ENCODE measurements around the gene FGF12. TPM values are rescaled to one million over a fixed set of nuclear protein-coding genes. Genes with fewer than 3 reads are reported as not detected.

The FGF12 gene
- total and polyA plus RNA-seq, 2 donors (not counting 1 experiment from before 2014, with no cell fraction given): 0.17 TPM; not detected in 1

GRCh38 chr3:192758654-192759053, 31.3 kb upstream of the FGF12 start:
- Histone ChIP-seq H3K9me3 (ENCODE audit: control insufficient read depth, insufficient read depth, low read depth, low read length) (no peaks in the 10 kb centered on the region), H3K36me3 (ENCODE audit: control insufficient read depth, insufficient read depth, low read length) (no peaks in the 10 kb centered on the region), H3K4me1 (ENCODE audit: control insufficient read depth, extremely low read depth, insufficient read depth, low read length) (no peaks in the 10 kb centered on the region), H3K27ac (ENCODE audit: insufficient read depth, low read length) (no peak overlapping the region), H3K27me3 (ENCODE audit: control insufficient read depth, insufficient read depth, low read length) (no peaks in the 10 kb centered on the region), H3K4me2 (ENCODE audit: extremely low read depth, insufficient read depth, low read length) (no peak overlapping the region), H2AFZ (ENCODE audit: low read length) (no peak overlapping the region), H3K79me2 (ENCODE audit: control insufficient read depth, insufficient read depth, low read length) (no peaks in the 10 kb centered on the region), H4K20me1 (ENCODE audit: control insufficient read depth, extremely low read depth, insufficient read depth, low read length) (no peaks in the 10 kb centered on the region), H3K9ac (ENCODE audit: insufficient read depth, low read length) (no peak overlapping the region), H3K4me3 (replicated peaks in 1 of 4; ENCODE audit: control extremely low read depth in 1 of 4, insufficient read depth in 1 of 4, low read depth in 3 of 4, low read length in 4 of 4) (no peak overlapping the region)
- TF ChIP-seq CTCF (conservative IDR thresholded peaks at IDR 0.05 in 1 of 2, IDR thresholded peaks at IDR 0.05 in 1 of 2; ENCODE audit: low read depth in 1 of 2, low read length in 2 of 2): no peak
- TF ChIP-seq EZH2 (IDR thresholded peaks at IDR 0.05; ENCODE audit: low read length, missing control alignments): no peak
- DNase-seq (ENCODE audit: low read depth in 2 of 2): no peak

GRCh38 chr3:192751148-192751547, 23.8 kb upstream of the FGF12 start:
- no peaks in the 10 kb centered on the region for H3K9me3 ChIP-seq (ENCODE audit: control insufficient read depth, insufficient read depth, low read depth, low read length)
- H3K9ac ChIP-seq (ENCODE audit: insufficient read depth, low read length): no peak overlapping the region

GRCh38 chr3:192750201-192750600, 22.9 kb upstream of the FGF12 start:
- no peak overlapping the region for H3K9ac ChIP-seq (ENCODE audit: insufficient read depth, low read length)
- no peaks in the 10 kb centered on the region for H3K4me1 ChIP-seq (ENCODE audit: control insufficient read depth, extremely low read depth, insufficient read depth, low read length)
- DNase-seq (ENCODE audit: low read depth in 2 of 2): no peak

More at GRCh38 chr3:192751148-192751547, 23.8 kb upstream of the FGF12 start:
- Histone ChIP-seq H3K79me2 (ENCODE audit: control insufficient read depth, insufficient read depth, low read length) (no peaks in the 10 kb centered on the region), H3K4me3 (replicated peaks in 1 of 4; ENCODE audit: control extremely low read depth in 1 of 4, insufficient read depth in 1 of 4, low read depth in 3 of 4, low read length in 4 of 4) (no peak overlapping the region), H3K4me1 (ENCODE audit: control insufficient read depth, extremely low read depth, insufficient read depth, low read length) (no peaks in the 10 kb centered on the region), H2AFZ (ENCODE audit: low read length) (no peak overlapping the region), H3K27ac (ENCODE audit: insufficient read depth, low read length) (no peak overlapping the region), H3K36me3 (ENCODE audit: control insufficient read depth, insufficient read depth, low read length) (no peaks in the 10 kb centered on the region), H4K20me1 (ENCODE audit: control insufficient read depth, extremely low read depth, insufficient read depth, low read length) (no peaks in the 10 kb centered on the region), H3K4me2 (ENCODE audit: extremely low read depth, insufficient read depth, low read length) (no peak overlapping the region), H3K27me3 (ENCODE audit: control insufficient read depth, insufficient read depth, low read length) (no peaks in the 10 kb centered on the region)
- TF ChIP-seq EZH2 (IDR thresholded peaks at IDR 0.05; ENCODE audit: low read length, missing control alignments) (no peak), CTCF (conservative IDR thresholded peaks at IDR 0.05 in 1 of 2, IDR thresholded peaks at IDR 0.05 in 1 of 2; ENCODE audit: low read depth in 1 of 2, low read length in 2 of 2) (no peak)
- DNase-seq (ENCODE audit: low read depth in 2 of 2): no peak

More at GRCh38 chr3:192750201-192750600, 22.9 kb upstream of the FGF12 start:
- H3K27me3 ChIP-seq (ENCODE audit: control insufficient read depth, insufficient read depth, low read length): no peaks in the 10 kb centered on the region
- TF ChIP-seq EZH2 (IDR thresholded peaks at IDR 0.05; ENCODE audit: low read length, missing control alignments): no peak
- no peaks in the 10 kb centered on the region for H3K9me3 ChIP-seq (ENCODE audit: control insufficient read depth, insufficient read depth, low read depth, low read length)
- H3K4me2 ChIP-seq (ENCODE audit: extremely low read depth, insufficient read depth, low read length): no peak overlapping the region
- H3K36me3 ChIP-seq (ENCODE audit: control insufficient read depth, insufficient read depth, low read length): no peaks in the 10 kb centered on the region
- H4K20me1 ChIP-seq (ENCODE audit: control insufficient read depth, extremely low read depth, insufficient read depth, low read length): no peaks in the 10 kb centered on the region
- H3K27ac ChIP-seq (ENCODE audit: insufficient read depth, low read length): no peak overlapping the region
- no peaks in the 10 kb centered on the region for H3K79me2 ChIP-seq (ENCODE audit: control insufficient read depth, insufficient read depth, low read length)
- no peak overlapping the region for H3K4me3 ChIP-seq (replicated peaks in 1 of 4; ENCODE audit: control extremely low read depth in 1 of 4, insufficient read depth in 1 of 4, low read depth in 3 of 4, low read length in 4 of 4)
- no peak overlapping the region for H2AFZ ChIP-seq (ENCODE audit: low read length)
